Thoracic aorta (tissue), 2 donors: ENCODE data around the gene C8A. TPM values are rescaled to one million over a fixed set of nuclear protein-coding genes. Genes with fewer than 3 reads are reported as not detected.

Experiments used
- ATAC-seq: fragments of 150-250 bp; one replicate; pipeline ENCODE4 v1.8.0; 2017; ENCODE audit warnings: low read depth; ENCODE audit not compliant: insufficient number of reproducible peaks, low FRiP score
- DNase-seq: peaks from one replicate; pipeline ENCODE4 v3.0.0-alpha.2; 2020; ENCODE audit warnings: low spot score
- H3K27ac ChIP-seq, 2 donors: fragments of 200-600 bp; sonication (generic); 1 replicate in 1 of 2; 2 replicates in 1 of 2; pipeline ENCODE4 v1.5.1; 2016; ENCODE audit warnings: mild to moderate bottlenecking in 2 of 2, moderate library complexity in 2 of 2
- H3K27me3 ChIP-seq: fragments of 200-600 bp; sonication (generic); replicated peaks from 2 replicates; pipeline ENCODE4 v1.6.0; 2016; ENCODE audit warnings: mild to moderate bottlenecking; ENCODE audit not compliant: insufficient read depth
- H3K36me3 ChIP-seq: fragments of 200-600 bp; sonication (generic); one replicate; pipeline ENCODE4 v1.5.1; 2016
- H3K4me1 ChIP-seq, 2 donors: fragments of 200-600 bp; sonication (generic); 1 replicate in 1 of 2; 2 replicates in 1 of 2; pipeline versions ENCODE4 v1.5.1 to v1.6.0; 2016; ENCODE audit warnings: low read depth in 2 of 2, mild to moderate bottlenecking in 1 of 2; ENCODE audit not compliant: control insufficient read depth in 1 of 2
- H3K4me3 ChIP-seq: fragments of 200-600 bp; sonication (generic); 2 replicates; pipeline ENCODE4 v1.5.1; 2016; ENCODE audit warnings: mild to moderate bottlenecking
- H3K9me3 ChIP-seq: fragments of 200-600 bp; sonication (generic); 2 replicates; pipeline ENCODE4 v1.5.1; 2016
- CTCF ChIP-seq: fragments of 200-600 bp; sonication (generic); IDR thresholded peaks from one replicate; pipeline ENCODE4 v1.5.1; 2019; ENCODE audit warnings: antibody characterized with exemption
- total RNA-seq, 2 donors: library from RNA; depleted of rRNA; stranded (reverse); fragments of >200 nt; gene quantifications; one replicate each; pipeline versions ENCODE4 v1.1.0 to v1.2.3, GENCODE V29; 2016

The C8A gene
- total RNA-seq, 2 donors from 2014 or later, result not detected

DNA sequence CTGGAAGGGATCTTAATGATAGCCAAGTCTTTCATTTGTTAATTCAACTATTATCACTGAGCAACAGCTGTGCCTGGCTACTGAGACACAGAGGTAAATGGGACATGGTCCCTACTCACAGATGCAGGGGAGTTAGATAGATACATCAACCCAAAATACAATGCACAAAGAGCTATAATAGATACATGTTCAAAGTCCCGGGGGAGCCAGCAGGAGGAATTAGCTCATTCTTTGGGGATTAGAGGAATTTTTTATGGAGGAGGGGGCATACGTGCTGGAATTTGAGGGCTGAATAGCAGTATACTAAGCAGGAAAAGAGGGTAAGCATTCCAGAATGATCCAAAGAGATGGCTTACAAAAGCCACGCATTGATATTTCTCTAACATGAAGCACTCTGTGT lies 76.6 kb downstream of the C8A start:
- no peaks in the 10 kb centered on the region for H3K36me3 ChIP-seq
- DNase-seq, result no peak
- no peaks in the 10 kb centered on the region for H3K4me1 ChIP-seq
- H3K27ac ChIP-seq, result no peak overlapping the region
- ATAC-seq, result no peak
- no peaks in the 10 kb centered on the region for H3K9me3 ChIP-seq
- no peak overlapping the region for H3K4me3 ChIP-seq
- no peaks in the 10 kb centered on the region for H3K27me3 ChIP-seq
- TF ChIP-seq CTCF, result no peak

GRCh38 chr1:56931686-56932085 lies 77.1 kb downstream of the C8A start:
- no peak for DNase-seq
- no peaks in the 10 kb centered on the region for H3K27me3 ChIP-seq
- no peak for TF ChIP-seq CTCF
- H3K36me3 ChIP-seq, result no peaks in the 10 kb centered on the region
- ATAC-seq, result no peak
- no peaks in the 10 kb centered on the region for H3K4me1 ChIP-seq
- no peak overlapping the region for H3K27ac ChIP-seq
- H3K4me3 ChIP-seq, result no peak overlapping the region
- H3K9me3 ChIP-seq, result no peaks in the 10 kb centered on the region

- no peaks in the 10 kb centered on the region for H3K9me3 ChIP-seq
- H3K4me1 ChIP-seq, result no peaks in the 10 kb centered on the region
- no peak overlapping the region for H3K27ac ChIP-seq
- no peak overlapping the region for H3K4me3 ChIP-seq
- TF ChIP-seq CTCF, result no peak
- no peak for ATAC-seq
- no peak for DNase-seq
- H3K27me3 ChIP-seq, result no peaks in the 10 kb centered on the region
- no peaks in the 10 kb centered on the region for H3K36me3 ChIP-seq
Observed at GRCh38 chr1:56933161-56933560, 78.6 kb downstream of the C8A start.

GRCh38 chr1:56933606-56934005 lies 79.0 kb downstream of the C8A start:
- TF ChIP-seq CTCF, result no peak
- Histone ChIP-seq H3K9me3 (no peaks in the 10 kb centered on the region), H3K27me3 (no peaks in the 10 kb centered on the region), H3K27ac (no peak overlapping the region), H3K36me3 (no peaks in the 10 kb centered on the region), H3K4me1 (no peaks in the 10 kb centered on the region), H3K4me3 (no peak overlapping the region)
- no peak for DNase-seq
- no peak for ATAC-seq

DNA sequence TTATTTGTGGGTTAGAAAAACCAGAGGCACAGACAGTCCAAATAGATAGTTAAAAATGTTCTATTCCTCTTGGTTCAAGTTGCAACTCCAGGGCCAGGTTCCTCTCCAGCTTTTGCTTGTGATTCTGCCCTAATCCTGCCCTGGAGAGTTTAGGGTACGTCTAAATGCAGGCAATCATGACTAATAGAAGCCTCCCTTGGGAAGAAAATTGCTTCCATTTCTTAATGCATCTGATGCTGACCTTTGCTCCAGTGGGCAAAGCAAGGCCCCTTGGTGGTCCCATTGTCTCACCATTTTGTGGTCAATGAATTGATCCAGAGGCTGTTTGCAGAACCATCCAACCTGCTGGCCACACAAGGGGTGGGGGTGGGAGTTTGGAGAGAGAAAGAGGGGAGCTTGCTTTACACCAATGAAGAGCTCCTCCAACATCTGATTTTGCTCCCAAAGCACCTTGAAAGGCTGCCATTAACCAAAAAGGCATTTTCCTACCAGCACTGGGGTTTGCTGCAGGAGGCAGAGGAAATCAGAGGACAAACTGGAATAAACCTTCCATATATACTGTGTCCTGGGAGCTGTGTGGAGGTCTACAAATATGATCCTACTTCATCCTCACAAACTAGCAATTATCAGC lies 79.9 kb downstream of the C8A start:
- H3K9me3 ChIP-seq, result no peaks in the 10 kb centered on the region
- ATAC-seq, result no peak
- H3K4me1 ChIP-seq, result no peaks in the 10 kb centered on the region
- H3K27ac ChIP-seq, result no peak overlapping the region
- H3K36me3 ChIP-seq, result no peaks in the 10 kb centered on the region
- no peak for TF ChIP-seq CTCF
- no peak for DNase-seq
- no peak overlapping the region for H3K4me3 ChIP-seq
- no peaks in the 10 kb centered on the region for H3K27me3 ChIP-seq
